AG20443 (cell line): Measurements from ENCODE around the gene VPS37D.

Source experiments
- DNase-seq: peaks from one replicate; pipeline ENCODE4 v3.0.0; 2012; ENCODE audit warnings: low spot score, mixed read lengths

VPS37D gene

DNA sequence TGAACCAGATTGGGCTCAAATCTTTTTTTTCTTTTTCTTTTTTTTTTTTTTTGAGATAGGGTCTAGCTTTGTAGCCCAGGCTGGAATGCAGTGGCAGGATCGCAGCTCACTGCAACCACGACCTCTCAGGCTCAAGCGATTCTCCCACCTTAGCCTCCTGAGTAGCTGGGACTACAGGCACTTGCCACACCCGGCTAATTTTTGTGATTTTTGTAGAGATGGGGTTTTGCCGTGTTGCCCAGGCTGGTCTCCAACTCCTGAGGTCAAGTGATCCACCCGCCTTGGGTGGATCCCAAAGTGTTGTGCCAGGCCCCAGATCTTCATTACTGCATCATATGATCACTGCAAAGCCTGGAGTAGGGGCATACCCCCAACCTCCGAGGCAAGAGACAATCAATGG lies 12.9 kb downstream of the VPS37D start:
- no peak for DNase-seq

DNA sequence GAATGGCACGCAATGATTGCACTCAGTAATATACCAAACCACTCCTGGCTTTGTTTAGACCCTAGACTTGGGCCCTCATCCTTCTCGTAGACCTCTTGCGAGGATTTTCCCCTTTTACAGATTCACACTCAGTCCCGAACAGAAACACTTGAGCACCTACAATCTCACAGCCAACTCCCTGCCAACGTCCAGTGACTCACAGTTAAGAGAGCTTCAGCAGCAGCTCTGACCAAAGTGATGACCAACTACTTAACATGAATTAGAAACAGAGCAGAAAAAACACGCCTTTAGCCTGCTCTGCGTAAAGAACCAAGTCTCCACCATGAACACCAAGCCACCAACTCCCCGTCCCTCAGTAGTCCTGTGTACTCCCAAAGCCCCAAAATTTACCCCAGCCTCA lies 13.4 kb downstream of the VPS37D start:
- DNase-seq = no peak

DNA sequence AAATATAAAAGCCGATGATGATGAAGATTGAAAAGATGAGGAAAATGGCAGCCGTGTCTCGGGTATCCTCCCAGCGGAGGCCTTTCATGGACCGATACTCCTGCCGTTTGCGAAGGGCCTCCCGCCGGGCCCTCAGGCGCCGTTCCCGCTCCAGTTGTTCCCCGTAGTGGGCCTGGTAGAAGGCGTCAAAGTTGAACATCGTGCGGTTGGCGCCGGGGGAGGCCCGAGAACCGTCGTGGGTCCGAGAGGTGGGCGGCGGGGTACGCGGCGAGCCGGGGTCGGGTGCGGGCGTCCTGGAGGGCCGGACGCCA lies 15.1 kb downstream of the VPS37D start:
- DNase-seq = no peak

DNA sequence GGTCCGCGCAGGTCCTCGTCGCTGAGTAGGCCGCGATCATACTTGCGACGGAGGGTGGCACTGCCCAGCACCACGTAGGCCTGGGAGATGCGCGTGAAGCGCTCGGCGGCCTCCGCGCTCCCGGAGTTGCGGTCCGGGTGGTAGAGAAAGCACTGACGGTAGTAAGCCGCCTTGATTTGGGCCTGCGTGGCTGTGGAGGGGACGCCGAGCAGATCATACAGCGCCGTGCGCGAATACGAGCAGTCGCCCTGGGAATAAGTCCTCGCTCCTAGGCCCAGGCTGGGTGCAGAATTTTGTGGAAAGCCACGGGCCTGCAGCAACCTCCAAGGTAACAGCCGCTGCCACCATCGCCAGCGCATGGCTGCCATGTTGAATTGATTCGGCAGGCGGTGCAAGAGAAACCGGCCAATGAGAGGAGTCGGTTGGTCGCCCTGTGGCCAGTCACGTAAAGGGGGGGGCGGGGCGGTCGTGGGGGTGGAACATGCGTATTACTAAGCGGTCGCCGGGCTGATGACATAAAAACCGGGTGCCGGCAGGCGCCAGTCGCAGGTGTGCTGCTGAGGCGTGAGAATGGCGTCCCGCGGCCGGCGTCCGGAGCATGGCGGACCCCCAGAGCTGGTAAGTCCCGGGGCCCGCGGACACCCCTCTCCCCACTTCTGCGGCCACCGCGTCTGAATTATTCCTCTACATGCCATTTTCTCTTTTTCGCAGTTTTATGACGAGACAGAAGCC lies 15.6 kb downstream of the VPS37D start, which contains the start of the genes BUD23 and DNAJC30:
BUD23 (plus strand) TSS at position 542 of the 732 bp plus-strand sequence; CDS start at position 571, 29 bp downstream.
DNAJC30 (minus strand) TSS at position 398 of the 732 bp plus-strand sequence; CDS start at position 368, 30 bp downstream.
- DNase-seq = peak; percentile 99

DNA sequence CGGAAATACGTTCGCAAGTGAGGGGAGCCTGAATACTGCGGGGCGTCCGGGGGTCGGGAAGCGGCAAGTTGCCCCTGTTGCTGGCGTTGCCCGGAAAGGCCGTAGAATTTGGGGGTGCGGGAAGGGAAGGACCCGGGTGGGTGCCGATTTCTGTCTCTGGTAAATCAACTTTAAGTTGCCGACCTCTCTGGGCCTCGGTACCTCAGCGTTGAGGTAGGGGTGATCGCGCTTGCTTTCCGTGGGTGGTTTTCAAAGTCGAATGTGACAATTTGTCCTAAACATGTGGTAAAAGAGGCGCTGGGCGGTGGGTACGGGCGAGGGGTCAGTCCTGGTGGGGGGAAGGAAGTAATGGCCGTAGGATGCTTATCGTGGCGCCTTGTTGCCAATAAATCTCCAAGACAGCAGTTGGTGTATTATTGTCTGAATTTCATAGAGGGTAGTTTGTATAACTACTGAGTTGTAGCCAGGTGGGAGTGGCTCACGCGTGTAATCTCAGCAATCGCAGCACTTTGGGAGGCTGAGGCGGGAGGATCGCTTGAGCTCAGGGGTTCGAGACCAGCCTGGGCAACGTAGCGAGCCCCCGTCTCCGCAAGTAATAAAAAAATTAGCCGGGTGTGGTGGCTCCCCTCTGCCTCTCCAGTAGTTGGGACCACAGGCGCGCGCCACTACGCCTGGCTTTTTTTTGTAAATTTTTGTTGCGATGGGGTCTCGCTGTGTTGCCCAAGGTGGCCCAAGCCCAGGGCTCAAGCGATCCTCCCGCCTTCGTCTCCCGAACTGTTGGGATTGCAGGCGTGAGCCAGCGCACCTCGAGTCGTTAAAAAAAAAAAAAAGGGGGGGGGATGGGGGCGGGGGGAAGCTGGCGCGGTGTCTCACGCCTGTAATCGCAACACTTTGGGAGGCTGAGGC lies 16.4 kb downstream of the VPS37D start:
- no peak for DNase-seq

DNA sequence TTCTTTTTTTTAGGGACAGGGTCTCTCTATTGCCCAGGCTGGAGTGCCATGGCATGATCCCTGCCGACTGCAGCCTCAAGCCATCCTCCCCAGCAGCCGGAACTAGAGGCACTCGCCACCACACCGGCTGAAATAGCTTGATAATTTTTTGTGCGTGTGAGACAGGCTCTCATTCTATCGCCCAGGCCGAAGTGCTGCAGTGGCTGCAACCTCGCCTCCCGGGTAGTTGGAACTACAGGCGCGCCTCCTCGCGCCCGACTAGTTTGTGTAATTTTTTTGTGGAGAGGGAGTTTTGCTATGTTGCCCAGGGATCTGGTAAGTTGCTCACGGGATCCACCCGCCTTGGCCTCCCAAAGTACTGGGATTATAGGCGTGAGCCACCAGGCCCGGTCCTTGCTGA lies 17.7 kb downstream of the VPS37D start:
- DNase-seq = no peak

DNA sequence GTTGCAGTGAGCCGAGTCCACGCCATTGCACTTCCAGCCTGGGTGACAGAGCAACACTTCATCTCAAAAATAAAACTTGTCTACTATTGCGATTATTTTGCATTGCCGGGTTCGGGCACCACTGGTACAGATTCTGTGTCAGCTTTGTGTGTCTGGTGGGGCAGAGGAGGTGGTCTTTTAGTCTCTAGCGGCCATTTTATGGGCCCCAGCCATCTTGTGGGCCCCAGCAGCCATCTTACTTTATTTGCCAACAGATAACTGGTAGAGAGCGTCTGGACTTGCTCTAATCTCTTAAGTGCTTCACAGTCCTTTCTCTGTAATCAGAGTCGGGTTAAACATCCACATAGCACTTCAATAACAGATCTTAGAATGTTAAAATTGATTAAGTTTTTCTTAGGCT lies 20.7 kb downstream of the VPS37D start:
- DNase-seq = no peak

DNA sequence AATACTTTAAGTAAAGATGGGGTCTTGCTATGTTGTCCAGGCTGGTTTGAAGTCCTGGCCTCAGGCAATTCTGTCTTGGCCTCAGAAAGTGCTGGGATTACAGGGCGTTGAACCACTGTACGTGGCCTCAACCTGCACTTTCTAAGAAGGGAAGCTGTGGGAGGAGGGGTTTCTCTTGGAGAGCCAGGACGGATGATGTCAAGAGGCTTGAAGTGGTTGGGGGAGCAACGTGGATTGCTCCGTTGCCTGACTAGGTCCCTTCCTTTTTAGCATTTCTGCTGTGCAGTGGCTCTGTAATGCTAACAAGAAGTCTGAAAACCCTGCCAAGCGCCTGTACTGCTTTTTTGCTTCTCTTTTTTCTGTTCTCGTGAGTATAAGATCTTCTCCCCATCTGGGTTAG lies 23.0 kb downstream of the VPS37D start:
- no peak for DNase-seq

DNA sequence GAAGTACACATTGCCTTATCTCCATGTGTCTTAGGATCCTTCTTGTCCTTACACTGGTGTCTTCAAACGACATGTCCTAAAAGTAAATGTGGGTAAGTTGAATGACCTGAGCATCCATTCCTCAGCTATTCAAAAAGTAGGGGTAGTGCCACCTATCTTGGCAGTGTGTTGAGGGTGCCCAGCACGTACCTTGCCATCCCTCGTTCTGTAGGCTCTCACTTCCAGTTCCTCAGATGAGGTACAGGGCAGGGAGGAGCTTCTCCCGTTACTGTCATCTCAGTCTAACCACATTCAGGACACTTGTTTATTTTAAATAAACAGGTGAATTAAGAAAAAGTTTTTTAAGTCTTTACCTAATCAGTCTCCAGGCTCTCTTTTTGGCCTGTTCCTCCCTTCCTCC lies 28.7 kb downstream of the VPS37D start:
- DNase-seq = no peak

DNA sequence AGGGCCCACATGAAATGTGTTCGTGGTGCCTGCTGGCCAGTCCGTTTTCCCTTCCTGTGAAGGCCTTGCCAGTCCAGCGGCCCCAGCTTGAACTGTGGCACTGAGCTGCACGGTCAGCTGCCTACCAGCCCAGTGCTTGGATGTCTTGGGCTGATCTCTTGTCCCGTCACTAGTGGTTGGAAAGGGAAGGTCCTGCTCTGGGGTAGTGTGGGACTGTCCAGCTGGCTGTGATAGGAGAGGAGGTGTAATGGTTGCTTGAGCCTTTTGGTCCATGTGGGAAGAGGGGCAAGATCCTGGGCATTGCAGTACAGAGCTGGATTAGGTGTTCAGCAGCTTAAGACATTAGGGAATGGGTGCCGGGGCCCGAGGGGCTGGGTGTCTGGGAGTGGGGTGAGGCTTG lies 30.8 kb downstream of the VPS37D start:
- no peak for DNase-seq

DNA sequence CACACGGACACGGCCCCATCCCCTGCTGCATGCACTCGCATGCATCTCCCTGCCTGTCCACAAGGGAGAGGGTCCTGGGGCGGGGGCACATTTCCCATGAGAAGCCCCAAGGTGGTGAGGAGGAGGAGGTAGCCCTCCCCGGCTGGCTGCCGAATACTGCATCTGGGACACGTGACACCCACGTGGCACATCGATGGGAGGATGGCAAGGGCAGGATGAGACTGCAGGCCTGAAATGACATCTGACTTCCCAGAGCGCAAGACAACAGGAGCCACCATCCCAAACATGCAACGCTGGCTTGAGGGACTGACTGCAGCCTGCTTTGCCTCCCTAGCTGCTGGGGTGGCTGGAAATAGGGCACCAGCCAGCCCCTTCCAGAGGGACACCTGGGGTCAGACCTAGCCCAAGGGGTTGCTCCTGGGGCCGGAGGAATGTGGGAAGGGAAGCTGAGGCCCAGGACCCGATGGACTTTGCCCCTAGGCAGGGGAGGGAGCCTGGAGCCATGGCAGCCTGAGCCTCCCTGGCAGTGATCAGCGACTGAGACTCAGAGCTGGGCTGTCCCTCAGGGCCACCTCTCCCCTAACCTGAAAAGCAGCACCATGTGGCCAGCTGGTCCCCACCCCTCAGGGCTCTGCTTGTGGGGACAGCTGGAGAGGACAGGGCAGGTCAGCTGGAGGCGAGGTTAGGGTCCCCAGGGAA lies 31.9 kb downstream of the VPS37D start:
- DNase-seq = no peak

DNA sequence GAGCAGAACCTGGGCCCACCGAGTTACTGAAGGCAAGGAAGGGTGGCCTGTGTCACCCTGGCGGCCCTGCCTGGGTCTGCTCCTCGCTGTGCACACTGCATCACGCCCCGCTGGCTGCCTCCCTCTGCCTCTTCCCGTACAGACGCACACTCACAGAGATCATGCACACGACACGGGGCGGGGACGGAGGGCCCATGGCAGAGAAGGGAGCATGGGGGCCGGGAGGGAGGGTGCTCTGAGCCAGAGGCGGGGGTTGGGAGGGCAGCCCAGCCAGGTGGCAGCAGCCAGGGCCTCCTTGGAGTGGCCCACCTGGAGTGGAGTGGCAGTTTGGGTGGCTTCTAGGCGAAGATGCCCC lies 32.4 kb downstream of the VPS37D start:
- no peak for DNase-seq

DNA sequence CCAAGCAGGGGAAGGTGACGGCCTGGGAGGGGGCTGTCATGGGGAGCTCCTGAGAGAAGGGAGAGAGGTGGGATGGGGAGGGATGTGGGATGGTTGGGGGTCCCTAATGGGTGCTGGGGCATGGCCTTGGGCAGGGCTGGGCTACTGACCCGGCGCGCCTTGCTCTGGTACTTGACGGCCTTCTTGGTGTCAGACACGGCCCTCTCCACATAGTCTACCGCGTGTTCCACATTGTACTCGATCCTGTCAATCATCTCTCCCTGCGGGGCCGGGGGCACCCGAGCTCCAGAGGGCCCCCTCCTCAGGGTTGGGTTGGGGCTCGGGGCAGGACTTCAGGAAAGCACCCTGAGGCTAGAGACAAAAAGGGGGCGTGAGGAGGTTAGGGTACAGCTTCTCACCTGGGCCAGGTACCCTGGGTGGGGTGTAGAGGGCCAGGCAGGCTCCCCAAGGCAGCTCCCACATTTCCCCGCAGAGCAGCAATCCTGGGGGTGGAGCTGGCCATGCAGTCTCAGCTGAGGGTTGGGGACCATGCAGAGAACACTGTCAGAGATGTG lies 33.0 kb downstream of the VPS37D start:
- DNase-seq = no peak

DNA sequence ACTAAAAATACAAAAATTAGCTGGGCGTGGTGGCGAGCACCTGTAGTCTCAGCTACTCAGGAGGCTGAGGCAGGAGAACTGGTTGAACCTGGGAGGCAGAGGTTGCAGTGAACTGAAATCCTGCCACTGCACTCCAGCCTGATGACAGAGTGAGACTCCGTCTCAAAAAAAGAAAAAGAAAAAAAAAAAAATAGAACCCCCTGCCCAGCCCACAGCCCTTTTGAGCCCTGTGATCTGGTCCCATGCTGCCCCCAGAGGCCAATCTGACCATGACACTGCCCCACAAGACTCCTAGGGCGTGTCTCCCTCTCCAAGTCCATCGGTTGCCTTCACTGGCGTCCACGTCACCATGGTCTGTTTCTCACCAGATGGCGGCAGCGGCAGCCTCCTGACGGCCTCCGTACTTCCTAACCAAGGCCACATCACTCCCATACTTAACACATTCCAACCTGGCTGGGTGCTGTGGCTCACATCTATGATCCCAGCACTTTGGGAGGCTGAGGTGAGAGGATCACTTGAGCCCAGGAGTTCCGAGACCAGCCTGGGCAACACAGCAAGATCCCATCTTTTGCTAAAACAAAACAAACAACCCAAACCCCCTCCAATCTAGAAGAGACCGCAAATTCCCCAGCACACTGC lies 33.8 kb downstream of the VPS37D start:
- DNase-seq = peak; percentile 87

DNA sequence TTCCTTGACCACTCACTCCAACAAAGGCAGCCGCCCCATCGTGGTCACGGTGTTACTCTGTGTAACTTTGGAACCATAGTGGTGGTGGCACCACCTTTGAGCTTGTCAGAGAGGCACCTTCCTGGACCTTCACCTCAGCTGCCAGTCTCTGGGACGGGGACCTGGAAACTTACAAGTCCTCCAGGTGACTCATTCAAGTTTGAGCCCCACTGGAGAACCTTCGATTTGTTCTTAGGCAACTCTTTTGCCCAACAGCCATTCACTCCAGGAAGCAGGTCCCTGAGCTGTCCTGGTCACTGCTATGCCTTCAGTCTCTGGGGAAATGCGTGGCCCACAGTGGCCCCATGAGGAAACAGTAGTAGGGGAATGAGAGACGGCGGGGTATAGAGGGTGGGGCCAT lies 34.6 kb downstream of the VPS37D start:
- DNase-seq = no peak

DNA sequence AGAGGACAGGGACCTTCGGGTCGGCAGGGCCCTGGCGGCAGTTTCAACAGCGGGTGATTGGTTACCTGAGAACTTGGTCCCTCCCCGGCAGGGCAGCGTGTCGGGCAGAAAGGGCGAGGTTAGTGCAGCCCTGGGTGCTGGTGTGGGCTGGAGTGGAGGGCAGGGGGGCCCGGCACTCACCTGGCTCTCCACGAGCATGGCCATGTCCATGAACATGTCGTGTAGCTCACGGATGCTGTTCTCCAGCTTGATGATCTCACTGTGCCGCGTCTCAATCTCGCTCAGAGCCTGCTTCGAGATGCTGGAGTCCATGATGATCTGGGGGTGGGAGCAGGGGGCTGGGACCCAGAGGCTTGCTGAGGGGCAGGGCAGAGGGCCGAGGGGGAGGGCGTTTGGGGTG lies 35.0 kb downstream of the VPS37D start:
- no peak for DNase-seq

DNA sequence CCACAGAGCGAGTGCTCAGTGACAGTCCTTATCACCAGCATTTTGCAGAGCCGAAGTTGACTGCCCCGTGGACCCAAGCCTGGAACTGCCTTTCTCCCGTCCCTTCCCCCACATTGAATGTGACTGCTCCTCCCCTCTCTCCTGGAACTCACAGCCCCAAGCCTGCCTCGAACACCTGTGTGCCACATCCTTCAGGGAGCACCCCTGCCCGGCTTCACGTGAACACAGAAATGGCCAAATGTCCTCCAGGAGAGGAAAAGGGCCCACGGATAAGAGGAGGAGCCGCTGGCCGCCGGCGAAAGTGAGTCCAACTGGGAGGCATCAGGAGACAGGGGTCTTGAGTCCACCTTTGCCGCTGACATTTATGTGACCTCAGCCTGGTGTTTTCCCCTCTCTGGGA lies 35.6 kb downstream of the VPS37D start:
- DNase-seq = no peak

DNA sequence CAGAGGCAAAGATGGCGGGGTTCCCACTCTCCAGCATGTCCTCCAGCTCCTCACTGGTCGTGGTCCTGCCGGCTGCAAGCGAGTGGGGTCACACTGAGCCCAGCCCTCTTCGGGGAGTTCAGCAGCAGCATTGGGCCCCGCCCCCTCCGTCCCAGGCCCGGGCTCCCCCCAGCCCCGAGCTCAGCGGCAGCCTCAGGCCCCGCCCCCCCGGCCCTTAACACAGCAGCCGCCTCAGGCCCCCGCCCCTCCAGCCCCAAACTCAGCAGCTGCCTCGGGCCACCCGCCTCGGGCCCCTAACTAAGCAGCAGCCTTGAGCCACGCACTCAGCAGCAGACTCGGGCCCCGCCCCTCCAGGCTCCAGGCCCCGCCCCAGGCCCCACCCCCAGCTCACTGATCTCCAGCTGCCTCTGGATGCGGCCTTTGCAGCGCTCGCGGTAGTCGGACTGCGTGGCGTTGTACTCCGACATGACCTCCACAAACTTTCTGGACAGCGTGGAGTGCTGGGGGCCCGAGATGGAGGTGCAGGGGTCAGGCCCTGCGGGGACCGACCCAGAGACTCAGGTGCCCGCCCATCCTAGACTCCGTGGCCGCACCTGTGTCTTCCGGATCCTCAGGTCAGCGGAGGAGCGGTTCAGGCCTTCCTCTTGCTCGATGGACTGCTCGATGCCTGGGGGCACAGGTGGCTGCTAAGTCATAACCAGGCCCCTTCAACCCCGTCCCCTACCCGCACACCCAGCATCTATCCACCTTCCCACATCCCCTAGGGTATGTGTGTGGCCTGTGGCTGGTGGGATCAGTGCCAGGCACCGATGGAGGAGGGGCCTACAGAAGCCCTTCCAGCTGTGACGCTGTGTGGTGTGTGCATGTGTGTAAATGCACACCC lies 36.4 kb downstream of the VPS37D start:
- peak; percentile 70 for DNase-seq

DNA sequence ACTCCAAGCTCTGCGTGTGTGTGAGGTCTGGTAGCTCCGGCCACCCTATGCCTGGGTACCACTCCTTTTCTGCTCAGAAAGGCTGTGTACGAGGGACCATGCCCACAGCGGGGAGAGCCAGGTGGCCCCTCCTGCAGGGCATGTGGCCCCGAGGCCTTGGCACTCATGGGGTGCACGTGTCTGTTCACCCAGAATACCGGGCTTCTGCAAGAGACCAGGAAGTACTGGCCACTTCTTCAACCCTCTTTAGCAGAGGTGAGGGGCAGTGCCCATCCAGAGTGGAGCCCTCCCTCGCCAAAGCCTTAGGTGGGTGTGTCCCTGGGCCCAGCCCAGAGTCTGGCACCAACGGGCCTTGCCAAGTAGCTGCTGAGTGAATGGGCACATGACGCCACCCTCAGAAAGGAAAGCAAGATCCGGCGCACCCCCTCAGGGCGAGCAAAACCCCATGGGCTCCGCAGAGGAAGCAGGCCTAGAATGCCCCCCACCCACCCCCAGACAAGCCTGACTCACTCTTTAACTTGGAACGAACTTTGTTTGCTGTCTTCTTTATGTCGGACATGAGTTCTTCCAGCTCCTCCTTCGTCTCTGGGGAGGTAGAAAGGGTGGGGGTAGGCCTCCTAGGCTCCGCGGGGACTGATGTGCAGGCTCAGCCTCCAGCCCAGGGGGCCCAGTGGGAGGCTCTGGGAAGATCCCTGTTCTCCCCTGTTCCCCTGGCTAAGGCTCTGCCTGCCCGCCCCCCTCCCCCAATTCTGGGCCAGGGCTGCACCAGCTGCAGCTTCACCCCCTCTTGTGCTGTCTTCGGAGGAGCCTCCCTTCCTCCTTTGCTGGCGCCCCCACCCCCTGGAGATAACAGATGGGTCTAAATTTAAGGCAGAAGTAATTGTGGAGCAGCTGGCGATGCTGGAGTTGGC lies 37.3 kb downstream of the VPS37D start:
- DNase-seq = no peak

DNA sequence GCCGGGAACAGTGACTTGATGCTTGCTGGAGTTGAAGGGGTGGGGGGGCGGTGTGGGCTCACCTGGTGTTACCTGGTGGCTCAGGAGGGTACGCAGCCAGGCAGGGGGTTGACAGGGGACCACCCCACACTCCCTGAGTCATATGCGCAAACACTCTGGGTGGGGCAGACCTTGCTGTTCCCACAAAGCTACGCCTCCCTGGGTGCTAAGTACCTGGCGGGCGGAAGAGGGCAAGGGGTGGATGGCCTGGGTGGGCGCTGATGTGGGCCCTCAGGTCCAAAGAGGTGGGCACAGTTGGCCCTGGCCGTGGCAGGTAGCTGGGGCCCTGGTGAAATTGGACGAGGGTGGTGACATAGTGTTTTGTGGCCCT lies 37.9 kb downstream of the VPS37D start:
- DNase-seq = no peak
